WI38 (cell line): ENCODE data around the gene PTPN7.

Source experiments
- H3K4me3 ChIP-seq: 2 replicates; pipeline ENCODE4 v1.5.1; 2011; ENCODE audit warnings: low read depth, mild to moderate bottlenecking, control low read depth, low read length
- CTCF ChIP-seq: IDR thresholded peaks from 2 replicates; pipeline ENCODE4 v1.5.1; 2012; ENCODE audit warnings: low read depth, mild to moderate bottlenecking, control low read depth, low read length

Gene PTPN7

GRCh38 chr1:202125611-202126010 is 34.8 kb downstream of the PTPN7 start:
- TF ChIP-seq CTCF: no peak
- H3K4me3 ChIP-seq: no peak overlapping the region

DNA sequence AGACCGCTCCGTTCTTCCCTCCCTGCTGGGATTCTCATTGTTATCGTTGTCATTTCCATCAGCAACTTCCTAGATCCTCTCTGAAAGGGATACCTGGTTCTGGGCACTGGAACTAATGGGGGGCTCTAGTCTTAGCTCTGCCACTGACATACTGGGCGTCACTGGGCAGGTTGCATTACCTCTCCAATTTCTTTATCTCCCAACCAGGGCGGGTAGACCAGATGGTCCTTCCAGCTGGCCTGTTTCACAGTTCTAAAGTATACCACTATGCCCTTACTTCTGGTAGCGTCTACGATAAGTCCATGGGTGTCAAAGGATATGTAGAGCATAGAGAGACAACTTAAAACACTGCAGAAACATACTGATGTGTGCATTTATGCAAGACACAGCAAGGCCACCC is 36.3 kb downstream of the PTPN7 start:
- TF ChIP-seq CTCF: no peak
- H3K4me3 ChIP-seq: no peak overlapping the region

DNA sequence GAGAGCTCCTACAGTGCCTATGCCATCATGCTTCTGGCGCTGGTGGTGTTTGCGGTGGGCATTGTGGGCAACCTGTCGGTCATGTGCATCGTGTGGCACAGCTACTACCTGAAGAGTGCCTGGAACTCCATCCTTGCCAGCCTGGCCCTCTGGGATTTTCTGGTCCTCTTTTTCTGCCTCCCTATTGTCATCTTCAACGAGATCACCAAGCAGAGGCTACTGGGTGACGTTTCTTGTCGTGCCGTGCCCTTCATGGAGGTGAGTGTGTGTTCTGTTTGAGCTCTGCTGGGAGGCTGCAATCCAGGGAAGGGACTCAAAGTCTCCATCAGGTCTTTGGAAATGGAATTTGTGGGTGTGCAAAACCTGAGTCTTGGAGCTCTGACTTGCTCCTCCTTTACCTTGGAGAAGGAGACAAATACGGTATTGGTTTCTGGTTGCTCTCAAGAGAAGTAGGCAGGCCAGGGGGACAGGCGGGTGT is 37.0 kb downstream of the PTPN7 start:
- TF ChIP-seq CTCF: no peak
- no peak overlapping the region for H3K4me3 ChIP-seq

- no peak within 1 kb of the TSS for H3K4me3 ChIP-seq
- peak; percentile 59 for TF ChIP-seq CTCF
Observed at GRCh38 chr1:202122639-202123335, 37.6 kb downstream of the PTPN7 start, which contains the start of gene GPR37L1. TSS of gene GPR37L1 (plus strand) at chr1:202122917. CDS start at chr1:202122964, 47 bp downstream.

DNA sequence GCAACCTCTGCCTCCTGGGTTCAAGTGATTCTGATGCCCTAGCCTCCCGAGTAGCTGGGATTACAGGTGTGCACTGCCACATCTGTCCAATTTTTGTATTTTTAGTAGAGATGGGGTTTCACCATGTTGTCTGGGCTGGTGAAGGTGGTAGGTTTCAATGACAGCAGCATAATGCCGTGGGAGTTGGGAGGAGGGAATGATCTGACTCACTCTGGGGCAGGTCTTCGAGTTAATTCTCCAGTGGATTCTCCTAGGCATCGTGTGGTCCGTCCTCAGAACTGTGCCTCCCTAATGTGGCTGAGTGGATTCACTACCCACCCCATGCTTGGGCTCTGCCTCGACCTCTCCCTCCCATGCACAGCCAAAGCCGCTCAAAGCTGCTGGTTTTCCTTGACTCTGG is 39.4 kb downstream of the PTPN7 start:
- no peak for TF ChIP-seq CTCF
- H3K4me3 ChIP-seq: no peak overlapping the region

GRCh38 chr1:202117898-202118371 is 42.5 kb downstream of the PTPN7 start:
- no peak overlapping the region for H3K4me3 ChIP-seq
- no peak for TF ChIP-seq CTCF

- TF ChIP-seq CTCF: no peak
- H3K4me3 ChIP-seq: no peak overlapping the region
Observed at GRCh38 chr1:202116287-202116686, 44.1 kb downstream of the PTPN7 start.
